ENCODE data around the gene MINDY4.

DNA sequence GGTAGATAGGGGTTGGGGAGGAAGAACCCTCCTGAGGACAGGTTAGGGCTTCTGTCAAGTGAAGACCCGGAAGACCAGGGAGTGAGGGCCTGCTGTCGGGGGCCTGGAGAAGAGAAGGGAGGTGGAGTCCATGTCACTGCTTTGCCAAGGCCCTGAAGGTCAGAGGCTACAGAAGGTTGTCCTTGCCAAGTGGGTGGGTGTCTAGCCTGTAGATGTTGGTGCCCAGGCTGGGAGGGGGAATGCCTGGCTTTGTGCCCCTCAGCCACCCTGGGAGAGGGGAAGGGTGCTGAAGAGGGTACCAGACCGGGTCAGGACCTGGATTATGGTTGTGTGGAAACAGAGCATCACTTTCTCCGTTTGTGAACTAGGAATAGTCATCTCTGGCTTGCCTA lies 73.3 kb downstream of the MINDY4 start:
- TF ChIP-seq CTCF (conservative IDR thresholded peaks at IDR 0.05; ENCODE audit: low read depth, low read length): no peak
- TF ChIP-seq CHD1 (IDR thresholded peaks at IDR 0.05; ENCODE audit: low read depth, low read length): no peak

All from IMR-90 (cell line).